GM10266 (cell line): Measurements from ENCODE around the gene PLEKHD1.

ENCODE experiments used
- DNase-seq: peaks from one replicate; pipeline ENCODE4 v3.0.0; 2012; ENCODE audit errors: extremely low spot score
- CTCF ChIP-seq: IDR thresholded peaks from 2 replicates; pipeline ENCODE4 v1.5.1; 2012; ENCODE audit warnings: mild to moderate bottlenecking, low read depth; ENCODE audit not compliant: control insufficient read depth, insufficient read depth; ENCODE audit errors: missing control alignments

PLEKHD1 gene

GRCh38 chr14:69574263-69574953 lies 89.9 kb downstream of the PLEKHD1 start, which contains the start of gene CCDC177:
TSS of gene CCDC177 (minus strand) at chr14:69574871. CDS start at chr14:69573622, 1,249 bp downstream.
- peak; percentile 78 for TF ChIP-seq CTCF
- peak; percentile 86 for DNase-seq

- TF ChIP-seq CTCF, result no peak
- DNase-seq, result no peak
These were observed 90.4 kb downstream of the PLEKHD1 start for GRCh38 chr14:69574954-69575295.

GRCh38 chr14:69579476-69579875 lies 94.9 kb downstream of the PLEKHD1 start:
- no peak for TF ChIP-seq CTCF
- DNase-seq, result no peak

GRCh38 chr14:69580009-69580577 lies 95.6 kb downstream of the PLEKHD1 start:
- TF ChIP-seq CTCF, result peak; percentile 62
- DNase-seq, result no peak
